NT2/D1 (cell line): ENCODE results near the gene EML1.

Experiments used
- YY1 ChIP-seq: IDR thresholded peaks from 2 replicates; pipeline ENCODE4 v1.6.1; 2011; ENCODE audit not compliant: insufficient read length, insufficient read depth
- ZNF274 ChIP-seq: IDR thresholded peaks from 2 replicates; pipeline ENCODE4 v1.6.1; 2011; ENCODE audit warnings: mild to moderate bottlenecking, low read depth, low read length

DNA sequence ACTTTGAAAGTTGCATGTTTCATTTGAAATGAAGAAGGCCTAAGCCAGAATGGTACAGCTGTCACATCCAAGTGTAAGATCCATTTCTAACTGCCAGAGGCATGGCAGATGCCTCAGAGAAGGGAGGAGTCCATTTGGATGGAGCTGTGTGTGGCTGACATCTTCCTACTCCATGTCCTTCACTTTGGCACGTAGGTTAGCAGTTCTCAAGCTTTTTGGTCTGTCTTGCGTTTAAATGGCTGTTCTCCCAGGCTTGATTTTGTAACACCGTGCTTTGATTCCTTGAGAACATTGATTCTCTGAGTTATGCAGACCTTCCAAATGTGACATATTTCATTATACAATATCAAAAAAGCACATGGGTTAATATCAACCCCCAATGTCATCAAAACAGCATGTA, 23.4 kb downstream of the EML1 start:
- TF ChIP-seq ZNF274: no peak
- no peak for TF ChIP-seq YY1
